HCT116 (cell line): Measurements from ENCODE around the gene NDUFB2.
"Not testable (repeated sequence)": the region's sequence is repeated elsewhere in the genome, so short reads cannot be mapped to it uniquely, and the experiment has no call there.

Experiments used
- CEBPB ChIP-seq: IDR thresholded peaks from 2 replicates; pipeline ENCODE4 v1.6.1; 2012; ENCODE audit warnings: low read depth
- CTCF ChIP-seq, 3 experiments: fragments of 200-600 bp in 1 of 3; sonication (generic) in 1 of 3; IDR thresholded peaks in 2 of 3; conservative IDR thresholded peaks in 1 of 3; 2 replicates each; pipeline ENCODE4 v1.5.1; 2012 to 2017; ENCODE audit warnings: low read depth in 2 of 3, low read length in 2 of 3, antibody characterized with exemption in 1 of 3, borderline replicate concordance in 1 of 3, control low read depth in 1 of 3, mild to moderate bottlenecking in 1 of 3, mixed read lengths in 1 of 3, mixed run types in 1 of 3, moderate library complexity in 1 of 3; ENCODE audit not compliant: insufficient read depth in 1 of 3
- ELF1 ChIP-seq: IDR thresholded peaks from 2 replicates; pipeline ENCODE4 v1.6.1; 2012; ENCODE audit warnings: low read depth, borderline replicate concordance
- POLR2A ChIP-seq: IDR thresholded peaks from 2 replicates; pipeline ENCODE4 v1.7.0; 2011; ENCODE audit warnings: borderline replicate concordance; ENCODE audit not compliant: insufficient read depth, insufficient read length; ENCODE audit errors: extremely low read depth
- POLR2AphosphoS5 ChIP-seq: IDR thresholded peaks from 2 replicates; pipeline ENCODE4 v1.6.1; 2011; ENCODE audit warnings: mild to moderate bottlenecking, low read depth, low read length, moderate library complexity
- SP1 ChIP-seq: IDR thresholded peaks from 2 replicates; pipeline ENCODE4 v1.6.1; 2012; ENCODE audit warnings: low read depth
- TF ChIP-seq, protein P1 (sequence below): IDR thresholded peaks from 2 replicates; pipeline ENCODE4 v1.6.1; 2012

DNA sequence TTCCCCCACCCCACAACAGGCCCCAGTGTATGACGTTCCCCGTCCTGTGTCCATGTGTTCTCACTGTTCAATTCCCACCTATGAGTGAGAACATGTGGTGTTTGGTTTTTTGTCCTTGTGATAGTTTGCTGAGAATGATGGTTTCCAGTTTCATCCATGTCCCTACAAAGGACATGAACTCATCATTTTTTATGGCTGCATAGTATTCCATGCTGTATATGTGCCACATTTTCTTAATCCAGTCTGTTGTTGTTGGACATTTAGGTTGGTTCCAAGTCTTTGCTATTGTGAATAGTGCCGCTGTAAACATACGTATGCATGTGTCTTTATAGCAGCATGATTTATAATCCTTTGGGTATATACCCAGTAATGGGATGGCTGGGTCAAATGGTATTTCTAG lies 12.3 kb downstream of the NDUFB2 start:
- not testable (repeated sequence) for TF ChIP-seq CTCF (IDR thresholded peaks at IDR 0.05 in 2 of 3, conservative IDR thresholded peaks at IDR 0.05 in 1 of 3; ENCODE audit: borderline replicate concordance in 1 of 3, insufficient read depth in 1 of 3, low read depth in 2 of 3, low read length in 2 of 3); POLR2A; POLR2AphosphoS5; ELF1; SP1; CEBPB
- TF ChIP-seq, protein P1, sequence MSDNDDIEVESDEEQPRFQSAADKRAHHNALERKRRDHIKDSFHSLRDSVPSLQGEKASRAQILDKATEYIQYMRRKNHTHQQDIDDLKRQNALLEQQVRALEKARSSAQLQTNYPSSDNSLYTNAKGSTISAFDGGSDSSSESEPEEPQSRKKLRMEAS = not testable (repeated sequence)
